Measurements from ENCODE around the gene VAV2.
"Not testable (repeated sequence)": the region's sequence is repeated elsewhere in the genome, so short reads cannot be mapped to it uniquely, and the experiment has no call there.

Gene VAV2

DNA sequence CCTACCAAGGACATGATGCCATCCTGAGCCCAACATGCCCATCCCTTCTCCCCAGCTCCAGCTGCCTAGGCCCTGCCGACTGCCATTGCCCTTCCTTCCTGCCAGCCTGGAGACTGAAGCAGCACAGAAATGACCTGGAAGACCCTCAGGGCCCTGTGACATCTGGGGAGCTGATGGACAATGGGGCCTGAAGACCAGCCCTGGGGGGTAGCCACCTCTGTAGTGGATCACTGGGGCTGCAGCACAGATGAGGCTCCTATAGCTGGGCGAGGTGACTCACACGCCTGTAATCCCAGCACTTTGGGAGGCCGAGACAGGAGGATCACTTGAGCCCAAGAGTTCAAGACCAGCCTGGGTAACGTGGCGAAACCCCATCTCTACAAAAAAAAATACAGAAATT, 86.6 kb downstream of the VAV2 start:
- no peak overlapping the region for H3K4me2 ChIP-seq

GRCh38 chr9:133904346-133905090, 87.6 kb downstream of the VAV2 start:
- peaks cover 93% of the 10 kb centered on the region for H3K4me1 ChIP-seq
- no peaks in the 10 kb centered on the region for H3K36me3 ChIP-seq
- H3K9me3 ChIP-seq: no peaks in the 10 kb centered on the region
- no peak overlapping the region for H3K4me3 ChIP-seq
- peaks cover 90% of the 10 kb centered on the region for H4K20me1 ChIP-seq
- peak overlapping the region; percentile 70 for H3K4me2 ChIP-seq
- 0 out of 2 replicates have a peak overlapping the region, but pooled peaks have one; percentile 18 for H3K27ac ChIP-seq
- no peak overlapping the region for H3K9ac ChIP-seq
- no peak for TF ChIP-seq Cebpa-rat (IDR thresholded peaks at IDR 0.05)
- H3K27me3 ChIP-seq: no peaks in the 10 kb centered on the region

More for the DNA sequence above, 86.6 kb downstream of the VAV2 start:
- no peaks in the 10 kb centered on the region for H3K36me3 ChIP-seq
- peaks cover 92% of the 10 kb centered on the region for H4K20me1 ChIP-seq
- H3K4me3 ChIP-seq: no peak overlapping the region
- no peak overlapping the region for H3K27ac ChIP-seq
- H3K27me3 ChIP-seq: no peaks in the 10 kb centered on the region
- peaks cover 92% of the 10 kb centered on the region for H3K4me1 ChIP-seq
- no peak for TF ChIP-seq Cebpa-rat (IDR thresholded peaks at IDR 0.05)
- no peaks in the 10 kb centered on the region for H3K9me3 ChIP-seq
- no peak overlapping the region for H3K9ac ChIP-seq

DNA sequence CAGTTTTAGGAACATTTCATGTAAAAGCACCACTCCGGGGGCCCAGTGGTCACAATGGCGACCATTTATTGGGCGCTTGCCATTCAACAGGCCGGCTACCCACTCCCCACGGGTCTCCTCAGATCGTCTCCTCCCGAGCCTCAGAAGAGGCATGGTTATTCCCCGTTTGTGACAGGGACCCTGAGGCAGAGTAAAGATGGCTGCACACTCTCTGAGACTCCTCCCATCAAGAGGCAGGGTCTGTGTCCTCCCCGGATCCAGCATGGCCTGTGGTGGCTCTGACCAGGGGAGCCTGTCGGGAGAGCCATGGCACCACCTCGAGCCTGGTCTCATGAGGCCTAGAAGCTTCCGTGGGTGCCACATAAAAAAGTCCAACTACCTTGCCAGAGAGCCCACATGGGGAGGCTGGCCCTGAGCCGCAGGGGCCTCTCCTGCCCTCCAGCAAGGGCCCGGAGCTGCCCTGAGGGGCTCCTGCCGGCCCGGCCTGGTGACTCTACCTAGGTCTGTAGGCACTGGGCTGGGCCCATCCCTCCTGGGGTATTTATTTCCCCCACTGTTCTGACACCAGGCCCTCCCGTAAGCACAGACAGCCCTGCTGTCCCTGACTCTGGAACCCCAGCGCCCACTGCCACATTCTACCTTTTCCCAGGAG, 90.8 kb downstream of the VAV2 start:
- no peaks in the 10 kb centered on the region for H3K9me3 ChIP-seq
- H3K27ac ChIP-seq: peak overlapping the region; percentile 55; the same call in 1 of the 2 replicates
- H3K4me2 ChIP-seq: peak overlapping the region; percentile 70
- H3K9ac ChIP-seq: no peak overlapping the region
- no peak for TF ChIP-seq Cebpa-rat (IDR thresholded peaks at IDR 0.05)
- H3K27me3 ChIP-seq: no peaks in the 10 kb centered on the region
- no peak overlapping the region for H3K4me3 ChIP-seq
- no peaks in the 10 kb centered on the region for H3K36me3 ChIP-seq
- H4K20me1 ChIP-seq: peaks cover 78% of the 10 kb centered on the region
- H3K4me1 ChIP-seq: peaks cover 76% of the 10 kb centered on the region

DNA sequence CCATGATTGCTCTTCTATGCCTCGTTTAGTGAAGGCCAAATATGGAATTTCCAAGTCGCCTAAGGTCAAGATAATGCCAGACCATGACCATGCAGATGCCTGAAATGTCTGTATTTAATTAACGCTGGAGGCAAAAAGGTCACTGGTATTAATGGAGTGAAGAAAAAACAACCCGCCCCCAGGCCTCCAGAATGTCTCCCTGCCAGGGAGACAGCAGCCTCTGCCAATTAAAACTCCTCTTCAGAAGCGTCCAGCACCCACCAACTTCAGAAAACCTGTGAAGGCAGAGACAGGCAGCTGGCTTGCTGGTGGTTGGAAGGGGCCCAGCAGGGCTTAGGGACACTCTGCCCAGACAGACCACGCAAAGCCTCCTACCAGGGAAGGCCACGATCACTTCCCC, 94.4 kb downstream of the VAV2 start:
- peaks cover 65% of the 10 kb centered on the region for H4K20me1 ChIP-seq
- no peaks in the 10 kb centered on the region for H3K27me3 ChIP-seq
- H3K4me2 ChIP-seq: peak overlapping the region; percentile 40
- no peaks in the 10 kb centered on the region for H3K9me3 ChIP-seq
- H3K27ac ChIP-seq: 0 out of 2 replicates have a peak overlapping the region, but pooled peaks have one; percentile 22
- no peak overlapping the region for H3K9ac ChIP-seq
- no peak overlapping the region for H3K4me3 ChIP-seq
- TF ChIP-seq Cebpa-rat (IDR thresholded peaks at IDR 0.05): no peak
- H3K4me1 ChIP-seq: peaks cover 53% of the 10 kb centered on the region
- H3K36me3 ChIP-seq: peaks cover 10% of the 10 kb centered on the region; the same call in 1 of the 2 replicates

DNA sequence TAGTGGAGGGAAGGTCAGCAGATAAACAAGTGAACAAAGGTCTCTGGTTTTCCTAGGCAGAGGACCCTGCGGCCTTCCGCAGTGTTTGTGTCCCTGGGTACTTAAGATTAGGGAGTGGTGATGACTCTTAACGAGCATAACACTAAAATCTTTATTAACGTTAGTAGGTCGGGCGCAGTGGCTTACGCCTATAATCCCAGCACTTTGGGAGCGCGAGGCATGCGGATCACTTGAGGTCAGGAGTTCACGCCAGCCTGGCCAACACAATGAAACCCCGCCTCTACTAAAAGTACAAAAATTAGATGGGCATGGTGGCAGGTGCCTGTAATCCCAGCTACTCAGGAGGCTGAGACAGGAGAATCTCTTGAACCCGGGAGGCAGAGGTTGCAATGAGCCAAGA, 96.1 kb downstream of the VAV2 start:
- H3K4me1 ChIP-seq: peaks cover 36% of the 10 kb centered on the region
- peaks cover 10% of the 10 kb centered on the region; the same call in 1 of the 2 replicates for H3K36me3 ChIP-seq
- not testable (repeated sequence) for H3K27ac ChIP-seq, H3K9ac ChIP-seq, H3K27me3 ChIP-seq, H3K4me2 ChIP-seq, H3K9me3 ChIP-seq, H3K4me3 ChIP-seq
- H4K20me1 ChIP-seq: peaks cover 53% of the 10 kb centered on the region

DNA sequence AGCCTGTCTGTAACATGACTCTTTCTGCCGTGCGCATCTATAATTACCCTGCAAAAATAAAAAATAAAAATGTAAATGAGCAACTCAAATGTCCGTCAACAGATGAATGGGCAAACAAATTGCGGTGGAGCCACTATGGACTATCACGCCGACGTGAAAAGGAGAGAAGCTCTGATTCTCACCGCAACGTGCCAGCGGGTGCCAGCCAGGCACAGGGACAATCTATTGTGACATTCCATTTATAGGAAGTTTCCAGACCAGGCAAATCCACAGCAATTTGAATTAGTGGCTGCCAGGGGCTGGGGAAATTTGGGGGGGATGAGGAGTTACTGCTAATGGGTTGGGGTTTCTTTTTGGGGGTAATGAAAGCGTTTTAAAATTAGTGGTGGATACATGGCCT, 96.8 kb downstream of the VAV2 start:
- H3K27me3 ChIP-seq: no peaks in the 10 kb centered on the region

DNA sequence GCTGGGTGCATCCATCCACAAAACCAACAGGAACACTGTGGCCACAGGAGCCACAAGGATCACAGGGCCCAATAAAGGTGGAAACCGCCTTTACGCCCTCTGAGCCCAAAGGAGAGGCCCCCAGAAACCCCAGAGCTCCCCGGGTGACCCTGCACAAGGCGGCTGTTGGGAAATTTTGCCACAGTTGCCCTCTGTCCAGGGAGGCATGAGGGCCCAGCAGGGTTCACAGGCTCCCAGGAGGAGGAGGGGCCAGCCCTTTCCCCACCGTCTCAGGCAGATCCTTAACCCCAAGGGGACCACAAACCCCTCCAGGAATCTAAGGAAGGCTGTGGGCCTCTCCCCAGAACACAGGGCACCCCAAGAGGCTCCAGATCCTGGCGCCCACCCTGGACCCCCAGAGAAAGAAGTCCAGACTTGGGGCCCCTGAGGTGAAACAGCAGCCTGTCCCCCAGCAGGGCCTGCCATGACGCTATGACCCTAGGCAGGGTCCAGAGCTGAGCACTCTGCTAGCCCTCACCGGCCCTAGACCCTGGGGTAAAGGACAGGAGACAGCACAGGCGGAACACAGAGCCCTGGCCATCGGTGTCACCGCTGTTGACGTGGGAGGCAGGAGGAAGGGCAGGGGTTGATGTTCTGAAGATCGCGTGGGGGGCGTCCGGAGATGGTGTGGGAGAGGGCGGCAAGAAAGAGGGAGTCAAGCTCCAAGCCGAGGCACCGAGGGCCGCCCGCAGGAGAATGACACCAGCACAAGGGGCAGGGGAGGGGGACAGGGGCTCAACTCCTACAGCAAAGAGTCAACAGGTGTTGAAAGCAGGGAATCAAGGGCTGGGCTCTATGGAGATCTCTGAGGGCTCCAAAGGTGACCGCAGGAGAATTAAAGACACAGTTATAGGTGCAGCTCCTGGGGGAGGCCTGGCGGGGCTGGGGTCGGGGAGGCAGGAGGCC, 97.5 kb downstream of the VAV2 start:
- TF ChIP-seq Cebpa-rat (IDR thresholded peaks at IDR 0.05): no peak
- Histone ChIP-seq H3K27ac (no peak overlapping the region), H3K9me3 (no peaks in the 10 kb centered on the region), H3K4me1 (peaks cover 31% of the 10 kb centered on the region), H3K36me3 (peaks cover 10% of the 10 kb centered on the region; the same call in 1 of the 2 replicates), H4K20me1 (peaks cover 49% of the 10 kb centered on the region), H3K4me3 (no peak overlapping the region), H3K27me3 (no peaks in the 10 kb centered on the region), H3K9ac (no peak overlapping the region), H3K4me2 (peak overlapping the region; percentile 39)

More for the DNA sequence above, 96.8 kb downstream of the VAV2 start:
- TF ChIP-seq Cebpa-rat (IDR thresholded peaks at IDR 0.05): no peak
- Histone ChIP-seq H4K20me1 (peaks cover 47% of the 10 kb centered on the region), H3K4me2 (no peak overlapping the region), H3K27ac (no peak overlapping the region), H3K4me3 (no peak overlapping the region), H3K9me3 (no peaks in the 10 kb centered on the region), H3K36me3 (peaks cover 10% of the 10 kb centered on the region; the same call in 1 of the 2 replicates), H3K4me1 (peaks cover 31% of the 10 kb centered on the region), H3K9ac (no peak overlapping the region)

GRCh38 chr9:133893191-133893994, 98.7 kb downstream of the VAV2 start:
- H4K20me1 ChIP-seq: peaks cover 58% of the 10 kb centered on the region
- no peak overlapping the region for H3K4me3 ChIP-seq
- peaks cover 43% of the 10 kb centered on the region for H3K4me1 ChIP-seq
- no peaks in the 10 kb centered on the region for H3K9me3 ChIP-seq
- H3K27me3 ChIP-seq: no peaks in the 10 kb centered on the region
- H3K9ac ChIP-seq: no peak overlapping the region
- no peak for TF ChIP-seq Cebpa-rat (IDR thresholded peaks at IDR 0.05)
- no peak overlapping the region for H3K4me2 ChIP-seq
- H3K27ac ChIP-seq: no peak overlapping the region
- H3K36me3 ChIP-seq: peaks cover 10% of the 10 kb centered on the region; the same call in 1 of the 2 replicates
